DOHH2 (cell line): Measurements from ENCODE around the gene OR4C5.
A peak's percentile ranks its signal among the peaks of the same experiment; 100 is the strongest.

ENCODE experiments used
- EZH2phosphoT487 ChIP-seq: fragments of 200-600 bp; sonication (generic); IDR thresholded peaks from 2 replicates; pipeline ENCODE4 v1.6.1; 2017; ENCODE audit warnings: borderline replicate concordance, mild to moderate bottlenecking, antibody characterized with exemption, low read length, moderate library complexity, mixed read lengths
- TF ChIP-seq, protein P1 (sequence below): fragments of 200-600 bp; sonication (generic); IDR thresholded peaks from one replicate; pipeline ENCODE4 v1.5.1; 2014; ENCODE audit warnings: antibody characterized with exemption, mild to moderate bottlenecking, low read depth, low read length; ENCODE audit not compliant: poor library complexity, severe bottlenecking

DNA sequence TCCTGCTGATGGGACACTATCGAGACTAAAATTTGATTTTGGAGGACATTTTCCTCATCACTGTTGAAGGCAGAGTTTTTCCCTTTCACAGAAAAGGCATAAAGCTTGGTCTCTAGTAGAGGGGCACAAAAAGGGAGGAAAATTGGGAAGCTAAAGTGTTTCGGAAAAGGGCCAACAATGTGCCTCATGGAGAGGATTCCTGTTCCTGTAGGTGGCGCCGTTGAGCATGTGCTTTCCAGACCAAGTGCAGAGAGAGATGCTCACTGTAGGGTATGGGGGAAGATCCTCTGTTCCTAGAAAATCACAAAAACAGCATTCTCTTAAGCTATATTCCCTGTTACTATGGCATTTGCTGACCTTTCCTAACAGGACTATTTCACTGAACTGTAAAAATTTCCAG lies 18.4 kb upstream of the OR4C5 start:
- TF ChIP-seq, protein P1, sequence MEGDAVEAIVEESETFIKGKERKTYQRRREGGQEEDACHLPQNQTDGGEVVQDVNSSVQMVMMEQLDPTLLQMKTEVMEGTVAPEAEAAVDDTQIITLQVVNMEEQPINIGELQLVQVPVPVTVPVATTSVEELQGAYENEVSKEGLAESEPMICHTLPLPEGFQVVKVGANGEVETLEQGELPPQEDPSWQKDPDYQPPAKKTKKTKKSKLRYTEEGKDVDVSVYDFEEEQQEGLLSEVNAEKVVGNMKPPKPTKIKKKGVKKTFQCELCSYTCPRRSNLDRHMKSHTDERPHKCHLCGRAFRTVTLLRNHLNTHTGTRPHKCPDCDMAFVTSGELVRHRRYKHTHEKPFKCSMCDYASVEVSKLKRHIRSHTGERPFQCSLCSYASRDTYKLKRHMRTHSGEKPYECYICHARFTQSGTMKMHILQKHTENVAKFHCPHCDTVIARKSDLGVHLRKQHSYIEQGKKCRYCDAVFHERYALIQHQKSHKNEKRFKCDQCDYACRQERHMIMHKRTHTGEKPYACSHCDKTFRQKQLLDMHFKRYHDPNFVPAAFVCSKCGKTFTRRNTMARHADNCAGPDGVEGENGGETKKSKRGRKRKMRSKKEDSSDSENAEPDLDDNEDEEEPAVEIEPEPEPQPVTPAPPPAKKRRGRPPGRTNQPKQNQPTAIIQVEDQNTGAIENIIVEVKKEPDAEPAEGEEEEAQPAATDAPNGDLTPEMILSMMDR = peak; percentile 65
- no peak for TF ChIP-seq EZH2phosphoT487
